Fibroblast of upper back skin (primary cell): ENCODE measurements around the gene TMEM45A.
A peak's percentile ranks its signal among the peaks of the same experiment; 100 is the strongest.
"Not testable (repeated sequence)": the region's sequence is repeated elsewhere in the genome, so short reads cannot be mapped to it uniquely, and the experiment has no call there.

Source experiments
- DNase-seq: peaks from one replicate; pipeline ENCODE4 v3.0.0-alpha.2; 2013

The TMEM45A gene

GRCh38 chr3:100486808-100487207 lies 5.6 kb upstream of the TMEM45A start:
- DNase-seq = no peak

- DNase-seq = no peak
Observed at GRCh38 chr3:100489118-100489517, 3.3 kb upstream of the TMEM45A start.

DNA sequence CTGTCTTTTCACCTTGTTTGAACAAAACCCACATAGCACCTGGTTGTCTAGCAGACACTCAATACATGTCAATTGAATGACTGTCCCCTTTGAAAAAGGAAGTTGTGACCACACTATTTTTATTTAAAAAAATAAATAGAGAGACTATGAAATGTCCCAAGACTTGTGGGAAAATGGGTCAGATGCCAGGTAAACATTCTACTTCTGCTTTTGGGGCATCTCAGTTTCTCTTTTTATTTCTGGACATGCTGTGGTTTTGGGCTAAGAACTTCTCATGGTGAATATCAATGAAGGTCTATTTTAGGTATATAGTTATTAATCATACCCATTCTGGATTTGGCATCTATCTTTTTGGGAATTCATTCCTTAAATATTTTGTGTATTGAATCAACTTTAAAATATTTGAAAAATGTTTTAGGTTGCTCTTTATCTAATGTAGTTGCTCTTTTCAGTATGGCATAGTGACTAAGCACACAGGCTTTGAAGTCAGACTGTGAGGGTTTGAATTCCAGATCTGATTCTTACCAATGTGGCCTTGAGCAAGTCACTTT lies 4.4 kb downstream of the TMEM45A start:
- peak; percentile 90 for DNase-seq

DNA sequence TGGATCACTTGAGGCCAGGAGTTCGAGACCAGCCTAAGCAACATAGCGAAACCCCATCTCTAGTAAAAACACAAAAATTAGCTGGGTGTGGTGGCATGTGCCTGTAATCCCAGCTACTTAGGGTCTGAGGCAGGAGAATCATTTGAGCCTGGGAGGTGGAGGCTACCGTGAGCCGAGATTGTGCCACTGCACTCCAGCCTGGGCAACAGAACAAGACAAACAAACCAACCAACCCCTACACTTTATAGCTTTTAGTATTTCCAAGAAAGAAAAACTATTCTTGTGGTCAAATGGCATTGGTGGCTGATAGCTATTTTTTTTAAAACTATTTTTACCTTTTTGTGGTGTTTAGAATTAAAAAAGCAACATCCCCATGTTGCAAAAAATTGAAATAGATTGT lies 7.2 kb downstream of the TMEM45A start:
- no peak for DNase-seq

DNA sequence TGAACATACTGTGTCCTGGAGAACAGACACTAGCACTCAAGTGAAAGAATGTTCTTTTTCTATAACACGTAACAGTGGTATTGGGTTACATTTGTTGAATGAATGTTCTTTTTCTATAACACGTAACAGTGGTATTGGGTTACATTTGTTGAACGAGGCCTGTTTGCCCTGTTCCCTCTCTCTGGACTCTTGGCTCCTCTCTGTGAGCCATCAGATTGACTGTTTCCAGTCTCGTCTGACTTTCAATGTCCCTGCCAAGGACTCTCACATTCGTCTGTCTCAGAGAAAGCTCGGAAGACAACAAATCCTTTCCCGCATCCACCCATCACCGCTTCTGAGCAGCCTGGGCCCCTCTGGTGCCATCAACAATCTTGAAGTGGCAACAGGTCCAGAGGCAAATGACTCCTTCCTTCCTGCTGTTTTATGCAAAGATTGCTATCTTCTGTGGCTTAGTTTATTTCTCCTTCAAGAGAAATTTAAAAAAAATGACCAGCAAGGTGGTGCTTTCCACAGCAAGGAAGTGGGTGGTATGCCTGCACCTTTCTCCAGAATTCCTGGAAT lies 8.0 kb downstream of the TMEM45A start:
- DNase-seq = no peak

DNA sequence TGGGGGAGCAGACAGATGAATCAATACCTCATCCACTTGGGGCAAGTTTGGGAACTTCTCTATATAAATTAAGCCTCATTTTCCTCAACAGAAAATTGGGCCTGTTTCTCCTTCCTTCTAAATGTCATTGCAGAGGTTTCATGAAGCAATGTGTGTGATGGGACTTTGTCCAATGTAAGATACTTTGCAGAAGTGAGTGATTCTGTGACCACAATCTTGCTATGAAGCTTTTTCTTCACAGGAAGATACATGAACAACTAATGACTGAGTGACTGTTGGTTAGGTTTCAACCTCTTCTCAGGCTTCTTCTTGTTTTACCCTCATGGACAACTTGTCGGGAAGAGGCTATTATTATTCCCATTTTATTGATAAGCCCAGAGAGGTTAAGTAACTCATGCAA lies 11.0 kb downstream of the TMEM45A start:
- no peak for DNase-seq

GRCh38 chr3:100506355-100506754 lies 13.9 kb downstream of the TMEM45A start:
- peak; percentile 50 for DNase-seq

GRCh38 chr3:100509818-100510217 lies 17.4 kb downstream of the TMEM45A start:
- DNase-seq = not testable (repeated sequence)

- DNase-seq = no peak
Observed at GRCh38 chr3:100516232-100516631, 23.8 kb downstream of the TMEM45A start.

DNA sequence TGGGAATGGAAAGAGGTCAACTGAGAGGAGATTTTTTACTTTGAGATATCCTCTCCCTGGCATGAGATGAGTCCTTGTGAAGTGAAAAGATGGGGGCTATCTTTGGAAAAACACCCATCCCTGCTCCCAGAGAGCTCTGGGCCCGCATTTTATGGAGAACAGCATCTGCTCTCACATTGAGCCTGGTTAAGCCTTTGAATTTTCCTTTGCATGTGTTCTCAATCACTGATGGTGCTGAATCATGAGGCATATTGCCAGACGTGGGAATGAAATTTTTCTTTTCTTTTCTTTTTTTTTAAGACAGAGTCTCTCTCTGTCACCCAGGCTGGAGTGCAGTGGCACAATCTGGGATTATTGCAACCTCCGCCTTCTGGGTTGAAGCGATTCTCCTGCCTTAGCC lies 24.4 kb downstream of the TMEM45A start:
- peak; percentile 88 for DNase-seq

DNA sequence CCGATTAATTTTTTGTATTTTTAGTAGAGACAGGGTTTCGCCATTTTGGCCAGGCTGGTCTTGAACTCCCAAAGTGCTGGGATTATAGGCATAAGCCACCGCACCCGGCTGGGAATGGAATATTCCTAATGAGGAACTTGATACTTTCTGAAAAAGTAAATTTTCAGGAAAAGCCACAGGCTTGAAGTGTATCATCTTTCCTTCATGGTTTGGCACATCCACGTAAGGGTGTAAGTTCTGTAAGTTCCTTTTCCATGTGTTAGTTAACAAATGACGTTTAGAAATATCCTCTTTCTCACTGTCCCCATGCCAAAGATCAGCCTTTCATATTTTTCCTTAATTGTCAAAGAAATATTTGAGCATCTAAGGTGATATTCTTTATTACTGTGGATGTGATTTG lies 24.9 kb downstream of the TMEM45A start:
- no peak for DNase-seq

DNA sequence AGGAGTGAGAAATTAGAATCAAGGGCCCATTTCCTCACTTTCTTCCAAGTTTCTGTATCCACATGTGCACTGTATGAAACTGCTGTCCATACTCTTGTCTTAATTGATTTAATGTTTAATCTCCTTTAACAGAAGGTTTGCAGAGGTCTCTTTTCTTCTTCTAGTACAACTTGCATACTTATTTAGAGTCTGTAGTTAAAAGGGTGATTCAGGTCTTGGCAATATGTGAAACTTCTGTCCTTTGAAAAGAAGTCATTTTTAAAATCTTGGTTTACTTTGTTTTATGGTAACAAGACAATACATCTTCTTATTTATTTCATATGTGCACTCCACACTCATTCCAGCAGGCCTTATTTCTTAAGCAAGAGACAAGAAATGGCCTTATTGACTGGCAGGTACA lies 25.8 kb downstream of the TMEM45A start:
- DNase-seq = peak; percentile 46

DNA sequence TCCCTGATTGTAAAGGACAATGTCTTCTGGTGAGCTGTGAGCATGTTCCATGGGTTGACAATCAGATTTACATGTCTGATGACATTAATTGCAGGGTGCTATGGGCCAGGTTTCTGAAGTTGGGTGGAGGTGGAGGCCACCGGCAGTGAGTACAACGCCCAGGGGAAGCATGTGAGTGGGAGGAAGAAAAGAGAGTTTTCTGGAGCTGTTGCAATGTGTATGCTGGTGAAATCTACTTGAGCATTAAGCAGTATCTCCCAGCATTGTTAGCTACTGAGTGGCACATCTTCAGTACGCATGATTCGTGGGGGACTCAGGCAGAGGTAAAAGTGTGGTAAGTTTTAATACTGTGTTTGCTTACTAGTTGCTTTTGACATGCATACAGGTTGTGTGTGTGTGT lies 26.6 kb downstream of the TMEM45A start:
- no peak for DNase-seq

GRCh38 chr3:100521439-100521845 lies 29.0 kb downstream of the TMEM45A start:
- DNase-seq = no peak

DNA sequence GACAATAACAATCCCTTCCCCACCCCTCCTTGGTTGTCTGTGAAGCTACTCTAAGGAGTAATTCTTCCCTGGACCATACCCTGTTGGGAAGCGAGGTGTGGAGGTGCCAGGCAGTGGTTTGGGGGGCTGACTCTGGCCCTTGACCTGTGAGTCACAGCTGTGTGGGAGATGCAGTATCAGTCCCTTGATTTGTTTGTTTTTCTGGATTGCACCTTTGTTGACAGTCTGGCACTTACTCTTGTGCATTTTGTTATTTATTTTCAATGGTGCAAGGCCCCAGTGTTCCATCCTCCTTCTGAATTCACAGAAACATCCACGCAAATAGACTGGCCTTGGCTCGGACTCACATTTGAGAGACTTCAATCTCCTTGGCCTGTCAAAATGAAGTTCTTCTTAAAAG lies 29.7 kb downstream of the TMEM45A start:
- no peak for DNase-seq

DNA sequence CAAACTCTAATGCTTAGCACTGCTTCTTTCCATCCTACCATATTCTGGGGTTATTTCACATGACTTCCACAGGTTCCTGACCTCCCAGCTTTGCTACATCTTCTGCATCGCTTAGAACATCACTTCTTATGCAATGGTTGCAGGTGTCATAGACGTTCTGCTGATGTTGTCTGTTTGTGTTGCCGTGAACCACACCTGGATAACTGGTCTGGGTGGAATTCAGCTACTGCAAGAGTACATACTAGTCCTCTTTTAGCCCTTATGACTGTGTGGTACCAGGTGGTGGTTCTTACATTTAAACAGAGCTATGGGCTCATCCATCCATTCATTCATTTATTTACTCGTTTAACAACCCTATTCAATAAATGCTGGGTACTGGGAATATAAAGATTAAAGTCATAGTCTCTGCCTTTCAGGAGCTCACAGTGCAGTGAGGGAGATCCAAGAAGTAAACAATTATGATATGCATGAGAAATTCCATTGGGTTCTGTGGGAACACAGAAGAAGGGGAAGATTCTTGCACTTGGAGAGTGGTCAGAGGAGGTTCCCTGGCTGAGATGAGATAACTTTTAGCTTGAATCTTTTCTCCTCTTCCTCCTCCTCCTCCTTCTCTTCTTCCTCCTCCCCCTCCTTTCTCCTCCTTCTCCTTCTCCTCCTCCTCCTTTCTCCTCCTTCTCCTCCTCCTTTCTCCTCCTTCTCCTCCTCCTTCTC lies 30.8 kb downstream of the TMEM45A start:
- DNase-seq = no peak

- DNase-seq = peak; percentile 98
Observed at GRCh38 chr3:100525753-100526612, 33.6 kb downstream of the TMEM45A start.

- DNase-seq = no peak
Observed at GRCh38 chr3:100526613-100527346, 34.4 kb downstream of the TMEM45A start.

- DNase-seq = no peak
Observed at GRCh38 chr3:100527347-100527735, 34.9 kb downstream of the TMEM45A start.

- DNase-seq = no peak
Observed at GRCh38 chr3:100531093-100531492, 38.7 kb downstream of the TMEM45A start.

- DNase-seq = no peak
Observed at GRCh38 chr3:100532411-100532810, 40.0 kb downstream of the TMEM45A start.

DNA sequence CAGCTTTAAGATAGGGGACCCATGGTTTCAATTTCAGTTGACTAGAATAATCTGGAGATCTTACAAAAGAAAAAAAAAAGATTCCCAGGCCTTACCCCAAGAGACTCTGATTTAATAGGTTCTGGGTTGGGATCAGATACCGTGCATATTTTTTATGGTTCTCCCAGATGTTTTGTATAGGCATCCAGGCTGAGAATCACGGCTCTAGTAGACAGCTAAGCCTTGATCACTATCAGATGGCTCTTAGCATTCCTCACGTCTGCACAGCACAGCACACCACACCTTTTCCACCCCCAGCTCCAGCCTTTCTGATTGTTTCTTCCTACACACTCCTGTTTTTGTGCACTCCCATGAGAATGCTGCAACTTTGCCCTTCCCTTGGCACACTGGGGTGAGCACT lies 40.8 kb downstream of the TMEM45A start:
- DNase-seq = peak; percentile 92

DNA sequence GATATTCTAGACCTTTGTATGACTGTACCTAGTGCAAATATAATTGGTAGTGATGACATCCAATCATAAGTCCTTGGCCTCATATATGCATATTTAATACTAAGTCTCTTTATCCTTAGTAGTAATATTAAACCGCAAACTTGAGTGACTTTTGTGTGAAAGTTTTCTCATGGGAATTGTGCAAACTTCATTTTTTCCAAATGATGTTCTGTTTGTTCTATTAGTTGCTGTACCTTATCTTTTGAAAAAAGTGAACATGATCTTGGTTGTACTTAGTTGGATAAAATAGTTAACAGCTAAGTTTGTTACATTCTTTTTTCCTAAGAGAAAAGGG lies 43.2 kb downstream of the TMEM45A start:
- no peak for DNase-seq
